Measurements from ENCODE around the gene CCDC175.

CCDC175 gene

GRCh38 chr14:59507063-59507751 lies 69.4 kb downstream of the CCDC175 start:
- H3K4me3 ChIP-seq (ENCODE audit: low read depth, low read length): no peak overlapping the region
- TF ChIP-seq CTCF (IDR thresholded peaks at IDR 0.05; ENCODE audit: low read depth, low read length) (peak; percentile 89), MYC (IDR thresholded peaks at IDR 0.05; ENCODE audit: low read depth, low read length) (no peak)
- DNase-seq (ENCODE audit: low read depth): peak; percentile 54

GRCh38 chr14:59503256-59503655 lies 73.4 kb downstream of the CCDC175 start:
- TF ChIP-seq POLR2A (IDR thresholded peaks at IDR 0.05; ENCODE audit: extremely low read depth, insufficient read length): no peak
- TF ChIP-seq CTCF (IDR thresholded peaks at IDR 0.05; ENCODE audit: low read depth, low read length): no peak
- TF ChIP-seq MYC (IDR thresholded peaks at IDR 0.05; ENCODE audit: low read depth, low read length): no peak
- TF ChIP-seq MAX (IDR thresholded peaks at IDR 0.05; ENCODE audit: low read depth, low read length): no peak
- DNase-seq (ENCODE audit: low read depth): no peak
- H3K4me3 ChIP-seq (ENCODE audit: low read depth, low read length): no peak overlapping the region

- H3K4me3 ChIP-seq (ENCODE audit: low read depth, low read length): no peak overlapping the region
- no peak for DNase-seq (ENCODE audit: low read depth)
- TF ChIP-seq POLR2A (IDR thresholded peaks at IDR 0.05; ENCODE audit: extremely low read depth, insufficient read length) (no peak), MAX (IDR thresholded peaks at IDR 0.05; ENCODE audit: low read depth, low read length) (no peak), CTCF (IDR thresholded peaks at IDR 0.05; ENCODE audit: low read depth, low read length) (no peak), MYC (IDR thresholded peaks at IDR 0.05; ENCODE audit: low read depth, low read length) (no peak)
Observed at GRCh38 chr14:59500732-59501131, 75.9 kb downstream of the CCDC175 start.

GRCh38 chr14:59492384-59492783 lies 84.2 kb downstream of the CCDC175 start:
- no peak for DNase-seq (ENCODE audit: low read depth)
- TF ChIP-seq CTCF (IDR thresholded peaks at IDR 0.05; ENCODE audit: low read depth, low read length) (no peak), MYC (IDR thresholded peaks at IDR 0.05; ENCODE audit: low read depth, low read length) (no peak), MAX (IDR thresholded peaks at IDR 0.05; ENCODE audit: low read depth, low read length) (no peak), POLR2A (IDR thresholded peaks at IDR 0.05; ENCODE audit: extremely low read depth, insufficient read length) (no peak)
- no peak overlapping the region for H3K4me3 ChIP-seq (ENCODE audit: low read depth, low read length)

- peak; percentile 37 for DNase-seq (ENCODE audit: low read depth)
- no peak overlapping the region for H3K4me3 ChIP-seq (ENCODE audit: low read depth, low read length)
- TF ChIP-seq POLR2A (IDR thresholded peaks at IDR 0.05; ENCODE audit: extremely low read depth, insufficient read length): no peak
- no peak for TF ChIP-seq MAX (IDR thresholded peaks at IDR 0.05; ENCODE audit: low read depth, low read length)
- no peak for TF ChIP-seq CTCF (IDR thresholded peaks at IDR 0.05; ENCODE audit: low read depth, low read length)
- TF ChIP-seq MYC (IDR thresholded peaks at IDR 0.05; ENCODE audit: low read depth, low read length): no peak
Observed at GRCh38 chr14:59490756-59491155, 85.9 kb downstream of the CCDC175 start.
